ENCODE measurements around the gene NR2F2. TPM values are rescaled to one million over a fixed set of nuclear protein-coding genes. Genes with fewer than 3 reads are reported as not detected.

Gene NR2F2
- total RNA-seq, 1 donor from 2014 or later = 32.1 TPM

DNA sequence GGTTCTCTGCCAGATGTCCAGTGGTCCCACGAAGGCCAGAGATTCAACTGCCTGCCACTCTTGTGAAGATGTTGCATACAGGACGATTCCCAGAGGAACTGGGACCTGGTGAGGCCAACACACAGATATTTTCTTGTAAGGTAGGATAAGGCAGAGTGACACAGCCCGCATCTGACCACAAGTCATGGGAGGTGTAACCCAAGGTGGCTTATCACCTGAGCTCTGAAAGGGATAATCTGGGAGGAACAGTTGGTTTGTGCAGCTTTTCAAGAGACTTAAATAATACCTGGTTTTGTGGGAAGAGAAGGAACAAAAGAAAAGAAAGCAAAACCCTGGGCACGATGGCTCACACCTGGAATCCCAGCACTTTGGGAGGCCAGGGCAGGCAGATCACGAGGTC is 39.8 kb upstream of the NR2F2 start:
- Histone ChIP-seq H3K4me3 (no peak overlapping the region), H3K9ac (no peak overlapping the region)
- H3K27ac Mint-ChIP-seq = no peak overlapping the region

DNA sequence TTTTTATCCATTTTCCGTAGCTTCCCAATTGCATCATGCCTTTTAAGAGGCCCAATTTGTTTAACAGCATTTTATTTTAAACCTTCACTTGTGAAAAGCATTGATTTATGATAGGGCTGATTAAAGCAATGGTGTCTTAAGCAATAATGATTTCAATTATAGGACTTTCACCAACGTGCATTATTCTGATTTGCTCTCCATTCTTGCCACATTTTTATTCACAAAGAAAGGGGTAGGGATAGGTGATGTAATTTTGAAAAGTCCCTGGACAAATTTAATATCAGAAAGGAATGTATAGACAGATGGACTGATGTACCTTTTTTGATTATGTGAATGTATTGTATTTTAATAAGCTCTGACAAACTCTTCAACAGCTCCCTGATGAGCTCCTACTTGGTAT is 37.9 kb upstream of the NR2F2 start:
- no peaks in the 10 kb centered on the region for H3K9me3 ChIP-seq (ENCODE audit: low read depth)
- H3K27ac ChIP-seq = no peak overlapping the region
- Mint-ChIP-seq H3K27ac (no peak overlapping the region), H3K9me3 (peaks cover 13% of the 10 kb centered on the region), H3K27me3 (ENCODE audit: insufficient read depth, low read depth) (no peaks in the 10 kb centered on the region), H3K4me3 (no peak overlapping the region), H3K4me1 (peaks cover 2% of the 10 kb centered on the region), H3K36me3 (peaks cover 19% of the 10 kb centered on the region)
- H4K20me1 ChIP-seq (ENCODE audit: low read depth) = no peaks in the 10 kb centered on the region
- no peak overlapping the region for H2AFZ ChIP-seq (replicated peaks)
- no peaks in the 10 kb centered on the region for H3K36me3 ChIP-seq
- H3K79me2 ChIP-seq (ENCODE audit: low read depth) = no peaks in the 10 kb centered on the region
- H3K9ac ChIP-seq = no peak overlapping the region
- H3K4me2 ChIP-seq = no peak overlapping the region
- no peak for DNase-seq (ENCODE audit: low spot score)
- no peaks in the 10 kb centered on the region for H3K27me3 ChIP-seq
- no peaks in the 10 kb centered on the region for H3K4me1 ChIP-seq
- TF ChIP-seq, protein P1, sequence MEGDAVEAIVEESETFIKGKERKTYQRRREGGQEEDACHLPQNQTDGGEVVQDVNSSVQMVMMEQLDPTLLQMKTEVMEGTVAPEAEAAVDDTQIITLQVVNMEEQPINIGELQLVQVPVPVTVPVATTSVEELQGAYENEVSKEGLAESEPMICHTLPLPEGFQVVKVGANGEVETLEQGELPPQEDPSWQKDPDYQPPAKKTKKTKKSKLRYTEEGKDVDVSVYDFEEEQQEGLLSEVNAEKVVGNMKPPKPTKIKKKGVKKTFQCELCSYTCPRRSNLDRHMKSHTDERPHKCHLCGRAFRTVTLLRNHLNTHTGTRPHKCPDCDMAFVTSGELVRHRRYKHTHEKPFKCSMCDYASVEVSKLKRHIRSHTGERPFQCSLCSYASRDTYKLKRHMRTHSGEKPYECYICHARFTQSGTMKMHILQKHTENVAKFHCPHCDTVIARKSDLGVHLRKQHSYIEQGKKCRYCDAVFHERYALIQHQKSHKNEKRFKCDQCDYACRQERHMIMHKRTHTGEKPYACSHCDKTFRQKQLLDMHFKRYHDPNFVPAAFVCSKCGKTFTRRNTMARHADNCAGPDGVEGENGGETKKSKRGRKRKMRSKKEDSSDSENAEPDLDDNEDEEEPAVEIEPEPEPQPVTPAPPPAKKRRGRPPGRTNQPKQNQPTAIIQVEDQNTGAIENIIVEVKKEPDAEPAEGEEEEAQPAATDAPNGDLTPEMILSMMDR (IDR thresholded peaks at IDR 0.05) = no peak
- no peak for TF ChIP-seq EZH2 (IDR thresholded peaks at IDR 0.05)
- TF ChIP-seq EZH2phosphoT487 (IDR thresholded peaks at IDR 0.05) = no peak
- no peak overlapping the region for H3K4me3 ChIP-seq
- no peaks in the 10 kb centered on the region for H3F3A ChIP-seq (ENCODE audit: low read depth)

More for the DNA sequence above, 39.8 kb upstream of the NR2F2 start:
- H3K4me1 Mint-ChIP-seq = peaks cover 2% of the 10 kb centered on the region
- no peak overlapping the region for H3K4me3 Mint-ChIP-seq
- Histone ChIP-seq H2AFZ (replicated peaks) (no peak overlapping the region), H3K27ac (no peak overlapping the region), H3K9me3 (ENCODE audit: low read depth) (no peaks in the 10 kb centered on the region), H3K4me1 (peaks cover 8% of the 10 kb centered on the region), H3K4me2 (no peak overlapping the region), H4K20me1 (ENCODE audit: low read depth) (no peaks in the 10 kb centered on the region), H3K79me2 (ENCODE audit: low read depth) (no peaks in the 10 kb centered on the region), H3K36me3 (no peaks in the 10 kb centered on the region), H3K27me3 (no peaks in the 10 kb centered on the region), H3F3A (ENCODE audit: low read depth) (no peaks in the 10 kb centered on the region)
- TF ChIP-seq, protein P1 (IDR thresholded peaks at IDR 0.05) = no peak
- TF ChIP-seq EZH2phosphoT487 (IDR thresholded peaks at IDR 0.05) (no peak), EZH2 (IDR thresholded peaks at IDR 0.05) (no peak)
- H3K9me3 Mint-ChIP-seq = no peaks in the 10 kb centered on the region
- no peaks in the 10 kb centered on the region for H3K27me3 Mint-ChIP-seq (ENCODE audit: insufficient read depth, low read depth)
- no peak for DNase-seq (ENCODE audit: low spot score)
- peaks cover 16% of the 10 kb centered on the region for H3K36me3 Mint-ChIP-seq

DNA sequence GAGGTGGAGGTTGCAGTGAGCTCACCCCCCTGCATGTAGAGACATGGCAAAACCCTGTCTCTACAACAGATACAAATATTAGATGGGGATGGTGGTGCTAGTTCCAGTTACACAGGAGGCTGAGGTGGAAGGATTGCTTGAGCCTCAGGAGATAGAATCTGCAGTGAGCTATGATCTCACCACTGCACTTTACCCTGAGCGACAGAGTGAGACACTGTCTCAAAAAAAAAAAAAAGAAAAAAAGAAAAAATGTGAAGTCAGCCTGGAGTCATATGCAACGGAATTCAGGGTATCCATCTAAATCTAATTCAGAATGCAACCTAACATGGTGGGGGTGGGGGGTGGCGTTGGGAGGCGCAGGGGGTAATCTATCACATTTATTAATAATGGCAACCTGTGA is 37.1 kb upstream of the NR2F2 start:
- no peak for DNase-seq (ENCODE audit: low spot score)
- no peak overlapping the region for H3K9ac ChIP-seq
- Mint-ChIP-seq H3K27ac (no peak overlapping the region), H3K9me3 (peaks cover 21% of the 10 kb centered on the region), H3K36me3 (peaks cover 24% of the 10 kb centered on the region), H3K4me1 (peaks cover 2% of the 10 kb centered on the region), H3K27me3 (ENCODE audit: insufficient read depth, low read depth) (no peaks in the 10 kb centered on the region), H3K4me3 (no peak overlapping the region)
- no peak overlapping the region for H2AFZ ChIP-seq (replicated peaks)
- no peaks in the 10 kb centered on the region for H3K27me3 ChIP-seq
- H3K79me2 ChIP-seq (ENCODE audit: low read depth) = no peaks in the 10 kb centered on the region
- H3K9me3 ChIP-seq (ENCODE audit: low read depth) = peaks cover under 1% of the 10 kb centered on the region
- no peak overlapping the region for H3K4me2 ChIP-seq
- no peak overlapping the region for H3K4me3 ChIP-seq
- no peaks in the 10 kb centered on the region for H4K20me1 ChIP-seq (ENCODE audit: low read depth)
- H3K27ac ChIP-seq = no peak overlapping the region
- no peak for TF ChIP-seq EZH2phosphoT487 (IDR thresholded peaks at IDR 0.05)
- TF ChIP-seq EZH2 (IDR thresholded peaks at IDR 0.05) = no peak
- TF ChIP-seq, protein P1 (IDR thresholded peaks at IDR 0.05) = no peak
- no peaks in the 10 kb centered on the region for H3K36me3 ChIP-seq
- H3F3A ChIP-seq (ENCODE audit: low read depth) = no peaks in the 10 kb centered on the region
- no peaks in the 10 kb centered on the region for H3K4me1 ChIP-seq
